HUES64 (cell line): ENCODE measurements around the gene CYB5R4.

Source experiments
- H3K27ac ChIP-seq: 2 replicates; pipeline ENCODE4 v1.7.0; 2013; ENCODE audit warnings: low read depth, low read length, inconsistent platforms
- H3K27me3 ChIP-seq: 2 replicates; pipeline ENCODE4 v1.6.1; 2013; ENCODE audit warnings: mild to moderate bottlenecking, low read length; ENCODE audit not compliant: insufficient read depth
- H3K36me3 ChIP-seq: 2 replicates; pipeline ENCODE4 v1.6.1; 2013; ENCODE audit warnings: mild to moderate bottlenecking, low read length; ENCODE audit not compliant: insufficient read depth
- H3K4me1 ChIP-seq: 2 replicates; pipeline ENCODE4 v1.6.1; 2013; ENCODE audit warnings: mild to moderate bottlenecking, low read length, moderate library complexity; ENCODE audit not compliant: insufficient read depth
- H3K4me3 ChIP-seq: 2 replicates; pipeline ENCODE4 v1.5.1; 2013; ENCODE audit warnings: mild to moderate bottlenecking, low read length, moderate library complexity
- H3K9ac ChIP-seq: 2 replicates; pipeline ENCODE4 v1.6.1; 2013; ENCODE audit warnings: mild to moderate bottlenecking, low read depth, low read length
- H3K9me3 ChIP-seq: 2 replicates; pipeline ENCODE4 v1.6.1; 2013; ENCODE audit warnings: low read depth, low read length; ENCODE audit not compliant: insufficient read depth
- WGBS: fragments of 150-250, 120-280 bp; methylation state at CpG from one replicate; pipeline ENCODE4 v1.1.7; 2013; ENCODE audit warnings: missing lambda C conversion rate; 5-methylcytosine and 5-hydroxymethylcytosine counted together

Gene CYB5R4

DNA sequence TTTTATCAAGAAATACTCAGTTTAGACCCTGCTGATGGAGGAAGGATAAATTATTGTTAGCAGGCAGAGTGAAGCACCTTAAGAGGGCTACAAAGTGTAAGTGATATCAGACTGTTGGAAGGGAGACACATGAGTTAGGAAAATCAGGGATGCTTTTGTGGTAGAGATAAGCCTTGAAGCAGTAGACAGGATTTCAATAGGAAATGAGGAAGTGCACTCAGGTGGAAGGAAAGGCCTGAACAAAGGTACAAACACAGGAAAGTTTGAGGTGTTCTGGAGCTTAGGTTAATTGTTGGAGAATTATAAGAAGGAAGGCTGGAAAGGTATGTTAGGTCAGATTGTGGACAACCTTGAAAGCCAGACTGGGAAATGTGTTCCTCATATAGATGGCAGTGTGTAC, 7.6 kb downstream of the CYB5R4 start:
- Histone ChIP-seq H3K9me3 (peaks cover 22% of the 10 kb centered on the region), H3K4me1 (no peaks in the 10 kb centered on the region), H3K9ac (no peak overlapping the region), H3K27me3 (no peaks in the 10 kb centered on the region), H3K36me3 (peaks cover 46% of the 10 kb centered on the region), H3K4me3 (no peak overlapping the region), H3K27ac (no peak overlapping the region)

DNA sequence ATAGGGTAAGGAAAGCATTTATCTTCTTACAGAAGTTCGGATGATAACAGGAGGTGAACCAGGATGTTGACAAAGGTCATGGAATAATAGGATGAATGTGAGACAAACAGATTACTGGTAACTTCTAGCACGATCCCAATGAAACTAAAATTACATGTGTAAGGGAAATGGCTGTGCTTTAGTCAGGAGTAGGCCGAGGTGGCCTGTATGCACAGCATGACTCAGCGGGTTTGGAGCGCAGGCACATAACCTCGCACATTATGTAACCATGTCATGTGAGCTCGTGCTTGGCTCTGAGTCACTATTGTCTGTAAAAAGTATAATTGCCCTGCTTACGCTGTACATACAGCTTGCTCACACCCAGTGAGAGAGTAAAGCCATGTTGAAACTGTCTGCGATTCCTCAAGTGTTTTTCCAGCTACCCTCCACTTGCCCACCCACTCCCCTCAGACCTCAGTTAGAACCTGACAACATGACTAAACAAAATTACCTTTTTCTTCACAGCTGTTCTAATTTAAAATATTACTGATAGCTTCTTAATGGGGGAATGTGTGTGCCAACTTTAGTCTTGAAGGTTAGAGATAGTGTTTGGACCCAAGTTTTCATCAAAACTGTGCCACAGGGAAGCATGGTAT, 8.2 kb downstream of the CYB5R4 start:
- peaks cover 46% of the 10 kb centered on the region for H3K36me3 ChIP-seq

DNA sequence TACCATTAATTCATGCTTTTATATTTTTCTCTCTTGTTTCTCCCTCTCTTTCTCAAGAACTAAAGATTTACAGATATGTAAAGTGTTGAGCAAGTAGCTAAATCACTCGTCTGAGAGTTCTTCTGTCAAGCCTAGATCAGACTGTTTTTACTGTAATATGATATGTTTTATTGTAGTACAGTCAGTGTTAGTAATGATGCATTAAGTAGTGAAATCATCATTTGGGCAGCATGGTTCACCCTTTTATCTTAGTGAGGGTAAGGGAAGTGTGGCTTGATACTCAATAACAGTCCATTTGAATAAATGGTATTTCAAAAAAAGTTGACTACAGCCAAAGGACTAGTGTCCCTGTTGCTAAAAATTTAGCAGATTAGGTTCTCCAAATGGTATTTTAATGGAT, 9.2 kb downstream of the CYB5R4 start:
- H3K9me3 ChIP-seq = peaks cover 22% of the 10 kb centered on the region
- 89% methylated on average over 1 of the region's 1 CpG for WGBS
- no peak overlapping the region for H3K4me3 ChIP-seq
- H3K27me3 ChIP-seq = no peaks in the 10 kb centered on the region
- H3K9ac ChIP-seq = no peak overlapping the region
- no peak overlapping the region for H3K27ac ChIP-seq
- H3K4me1 ChIP-seq = no peaks in the 10 kb centered on the region
- peaks cover 46% of the 10 kb centered on the region for H3K36me3 ChIP-seq

More for the DNA sequence above, 8.2 kb downstream of the CYB5R4 start:
- Histone ChIP-seq H3K4me1 (no peaks in the 10 kb centered on the region), H3K27ac (no peak overlapping the region), H3K27me3 (no peaks in the 10 kb centered on the region), H3K4me3 (no peak overlapping the region), H3K9me3 (peaks cover 22% of the 10 kb centered on the region), H3K9ac (no peak overlapping the region)
- WGBS = 97% methylated on average over 9 of the region's 9 CpGs

DNA sequence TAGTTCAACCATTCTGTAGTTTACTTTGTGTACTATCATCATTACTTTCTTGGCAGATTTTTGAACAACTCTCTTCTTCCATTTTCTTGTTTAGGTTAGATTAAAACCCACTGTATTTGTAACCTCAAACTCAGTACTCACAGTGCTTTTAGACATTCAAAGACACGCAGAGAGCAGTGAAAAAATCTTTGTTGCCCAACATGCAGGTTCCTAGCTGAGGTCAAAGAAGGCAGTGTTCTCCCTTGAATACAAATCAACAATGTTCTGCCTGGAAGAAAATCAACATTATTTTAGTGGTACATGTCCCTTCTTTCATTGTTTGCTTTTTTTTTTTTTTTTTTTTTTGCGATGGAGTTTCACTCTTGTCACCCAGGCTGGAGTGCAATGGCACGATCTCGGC, 11.2 kb downstream of the CYB5R4 start:
- no peaks in the 10 kb centered on the region for H3K4me1 ChIP-seq
- no peak overlapping the region for H3K27ac ChIP-seq
- 98% methylated on average over 4 of the region's 4 CpGs for WGBS
- no peak overlapping the region for H3K9ac ChIP-seq
- peaks cover 31% of the 10 kb centered on the region for H3K36me3 ChIP-seq
- H3K4me3 ChIP-seq = no peak overlapping the region
- peaks cover 22% of the 10 kb centered on the region for H3K9me3 ChIP-seq
- no peaks in the 10 kb centered on the region for H3K27me3 ChIP-seq

DNA sequence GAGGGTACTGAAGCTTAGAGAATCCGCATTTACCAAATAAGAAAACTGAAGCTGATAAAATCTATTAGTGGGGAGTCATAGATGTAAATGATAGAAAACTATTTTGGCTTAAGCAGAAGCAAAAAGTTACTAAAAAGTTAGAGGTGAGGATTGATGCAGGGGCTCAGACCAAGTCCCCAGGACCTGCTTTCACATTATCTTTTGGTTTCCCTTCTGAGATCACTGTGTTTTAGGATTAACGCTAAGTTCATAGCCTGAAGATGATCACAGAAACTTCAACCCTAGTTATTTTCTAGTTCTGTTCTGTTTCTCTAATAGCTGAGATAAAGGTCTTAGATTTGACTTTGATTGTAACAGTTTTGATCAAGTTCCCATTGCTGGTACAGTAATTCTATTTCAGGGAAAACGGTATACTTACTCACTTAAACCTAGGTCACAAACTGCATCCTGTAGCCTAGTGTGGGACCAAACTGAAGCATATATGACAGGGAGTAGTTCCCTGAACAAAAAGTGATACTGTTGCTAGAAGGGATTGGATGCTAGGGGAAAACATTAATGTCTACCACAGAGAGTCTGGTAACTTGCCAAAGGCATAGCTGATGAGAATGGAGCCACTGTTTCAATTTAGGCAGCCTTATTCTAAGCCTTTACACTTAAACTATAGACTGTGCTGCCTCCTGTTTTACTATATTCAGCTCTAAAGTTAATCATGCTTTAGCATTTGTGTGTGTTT, 13.1 kb downstream of the CYB5R4 start:
- Histone ChIP-seq H3K27me3 (no peaks in the 10 kb centered on the region), H3K9me3 (peaks cover 11% of the 10 kb centered on the region), H3K36me3 (peaks cover 12% of the 10 kb centered on the region), H3K9ac (no peak overlapping the region), H3K4me1 (0 out of 2 replicates have a peak, but pooled peaks cover 3% of the 10 kb centered on the region), H3K27ac (no peak overlapping the region), H3K4me3 (no peak overlapping the region)
- 98% methylated on average over 3 of the region's 3 CpGs for WGBS

DNA sequence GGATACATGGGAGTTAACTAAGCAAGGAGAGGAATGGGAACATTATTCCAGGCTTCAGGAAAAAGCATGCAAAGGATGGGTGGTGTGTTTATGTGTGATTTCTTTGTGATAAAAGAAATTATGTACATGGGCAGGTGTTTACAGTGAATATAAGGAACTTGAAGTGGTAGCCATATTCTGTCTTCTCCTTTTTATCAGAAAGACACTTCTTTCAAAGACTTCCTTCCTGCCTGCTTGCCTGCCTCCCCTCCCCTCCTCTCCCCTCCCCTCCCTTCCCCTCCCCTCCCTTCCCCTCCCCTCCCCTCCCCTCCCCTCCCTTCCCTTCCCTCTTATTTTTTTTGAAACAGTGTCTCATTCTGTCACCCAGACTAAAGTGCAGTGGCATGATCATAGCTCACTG, 14.4 kb downstream of the CYB5R4 start:
- H3K27ac ChIP-seq = no peak overlapping the region
- no peaks in the 10 kb centered on the region for H3K36me3 ChIP-seq
- no peaks in the 10 kb centered on the region for H3K27me3 ChIP-seq
- no peak overlapping the region for H3K9ac ChIP-seq
- peaks cover 9% of the 10 kb centered on the region; the same call in 1 of the 2 replicates for H3K4me1 ChIP-seq
- H3K4me3 ChIP-seq = no peak overlapping the region
- no peaks in the 10 kb centered on the region for H3K9me3 ChIP-seq

DNA sequence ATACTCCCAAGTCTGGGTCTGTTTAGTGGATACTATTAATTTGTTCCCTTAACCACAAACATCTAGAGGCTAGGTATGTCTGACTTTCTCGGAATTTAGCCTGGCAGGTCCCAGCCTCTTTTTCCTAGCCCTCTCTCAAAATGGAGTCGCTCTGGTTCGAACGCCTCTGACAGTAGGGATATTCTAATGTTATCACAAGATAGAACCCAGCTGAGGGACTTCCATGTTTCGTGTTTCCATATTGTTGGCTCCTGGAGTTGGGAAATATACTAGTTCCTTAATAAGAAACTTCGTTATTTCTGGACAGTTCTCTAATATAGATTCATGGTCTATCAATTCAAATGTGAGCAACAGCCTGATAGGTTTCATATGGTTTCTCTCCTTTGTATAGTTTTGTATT, 16.4 kb downstream of the CYB5R4 start:
- Histone ChIP-seq H3K36me3 (no peaks in the 10 kb centered on the region), H3K9me3 (no peaks in the 10 kb centered on the region), H3K9ac (no peak overlapping the region), H3K27ac (no peak overlapping the region), H3K27me3 (no peaks in the 10 kb centered on the region), H3K4me3 (no peak overlapping the region), H3K4me1 (peaks cover 14% of the 10 kb centered on the region; the same call in 1 of the 2 replicates)
- WGBS = 91% methylated on average over 6 of the region's 6 CpGs

DNA sequence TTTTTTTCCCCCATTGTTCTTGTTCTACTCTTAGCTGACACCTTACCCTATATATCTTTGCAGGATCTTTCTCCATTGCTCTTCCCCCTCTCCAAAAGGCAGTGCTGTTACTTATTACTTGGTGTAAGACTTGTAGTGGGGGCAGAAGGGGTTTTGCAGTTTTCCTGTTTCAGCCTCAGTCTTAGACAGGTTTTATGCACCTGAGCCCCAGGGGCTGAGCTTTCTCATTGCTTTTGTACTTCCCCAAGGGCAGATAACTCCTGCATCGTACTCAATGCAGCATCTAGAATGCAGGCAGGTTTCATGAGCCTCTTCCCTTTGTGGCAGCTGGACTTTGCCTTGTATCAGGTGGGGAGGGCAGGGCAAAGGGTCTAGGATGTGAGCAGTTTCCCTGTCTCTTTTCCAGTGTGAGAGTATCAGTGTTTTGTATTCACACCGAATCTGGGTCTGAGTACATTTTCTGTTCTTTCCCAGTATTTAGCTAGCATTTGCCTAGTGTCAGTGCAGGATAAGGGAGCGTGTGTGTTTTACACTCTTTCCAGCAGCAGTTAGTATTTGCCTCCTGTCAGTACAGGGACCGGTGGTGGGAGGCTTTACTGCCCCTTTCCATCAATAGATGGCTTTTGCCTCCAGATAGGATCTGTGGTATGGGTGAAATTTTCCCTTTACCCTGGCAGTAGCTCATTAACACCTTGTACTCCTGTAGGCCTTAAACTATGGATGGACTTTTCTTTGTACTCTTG, 19.6 kb downstream of the CYB5R4 start:
- 84% methylated on average over 4 of the region's 4 CpGs for WGBS
- Histone ChIP-seq H3K9me3 (no peaks in the 10 kb centered on the region), H3K4me1 (peaks cover 14% of the 10 kb centered on the region; the same call in 1 of the 2 replicates), H3K27me3 (no peaks in the 10 kb centered on the region), H3K4me3 (no peak overlapping the region), H3K9ac (no peak overlapping the region), H3K36me3 (no peaks in the 10 kb centered on the region), H3K27ac (no peak overlapping the region)

DNA sequence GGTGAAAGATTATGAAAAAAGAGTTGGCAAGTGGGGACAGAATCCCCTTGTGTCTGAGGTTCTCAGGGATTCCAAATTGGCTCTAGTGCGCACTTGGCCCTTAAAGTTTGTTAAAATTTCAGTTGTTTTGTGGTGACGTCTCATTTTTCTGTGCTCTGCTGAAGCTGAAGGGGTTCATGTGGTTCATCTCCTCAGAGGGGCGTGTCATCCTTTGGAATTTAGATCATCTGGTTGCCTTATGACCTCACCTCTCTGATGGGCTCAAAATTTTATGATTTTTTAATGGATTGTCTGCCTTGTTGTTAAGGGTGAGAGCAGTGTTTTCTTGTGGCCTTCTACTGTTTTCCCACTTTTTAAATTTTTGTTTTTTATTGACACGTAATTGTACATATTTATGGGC, 20.3 kb downstream of the CYB5R4 start:
- WGBS = 91% methylated on average over 3 of the region's 4 CpGs
- Histone ChIP-seq H3K9me3 (no peaks in the 10 kb centered on the region), H3K27ac (no peak overlapping the region), H3K4me1 (peaks cover 14% of the 10 kb centered on the region; the same call in 1 of the 2 replicates), H3K36me3 (no peaks in the 10 kb centered on the region), H3K27me3 (no peaks in the 10 kb centered on the region), H3K4me3 (no peak overlapping the region), H3K9ac (no peak overlapping the region)

DNA sequence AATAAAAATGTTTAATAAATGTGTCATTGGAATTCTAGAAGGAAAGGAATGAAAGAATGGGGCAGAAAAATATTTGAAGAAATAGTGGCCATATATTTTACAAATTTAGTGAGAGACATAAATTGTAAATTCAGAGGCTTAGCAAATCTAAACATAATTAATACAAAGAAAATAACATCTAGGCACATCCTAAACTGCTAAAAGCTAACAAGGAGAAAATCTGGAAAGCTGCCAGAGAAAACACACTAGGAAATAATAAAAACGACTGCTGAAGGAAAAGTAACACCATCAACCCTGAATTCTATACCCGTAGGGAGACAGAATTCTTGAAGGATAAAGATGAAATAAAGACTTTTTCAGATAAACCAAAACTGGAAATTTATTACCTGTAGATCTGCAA, 23.8 kb downstream of the CYB5R4 start:
- Histone ChIP-seq H3K4me3 (no peak overlapping the region), H3K36me3 (no peaks in the 10 kb centered on the region), H3K4me1 (peaks cover 8% of the 10 kb centered on the region; the same call in 1 of the 2 replicates), H3K27me3 (no peaks in the 10 kb centered on the region), H3K27ac (no peak overlapping the region), H3K9me3 (no peaks in the 10 kb centered on the region), H3K9ac (no peak overlapping the region)
- WGBS = no CpG with 5 or more reads among the region's 2 CpGs

DNA sequence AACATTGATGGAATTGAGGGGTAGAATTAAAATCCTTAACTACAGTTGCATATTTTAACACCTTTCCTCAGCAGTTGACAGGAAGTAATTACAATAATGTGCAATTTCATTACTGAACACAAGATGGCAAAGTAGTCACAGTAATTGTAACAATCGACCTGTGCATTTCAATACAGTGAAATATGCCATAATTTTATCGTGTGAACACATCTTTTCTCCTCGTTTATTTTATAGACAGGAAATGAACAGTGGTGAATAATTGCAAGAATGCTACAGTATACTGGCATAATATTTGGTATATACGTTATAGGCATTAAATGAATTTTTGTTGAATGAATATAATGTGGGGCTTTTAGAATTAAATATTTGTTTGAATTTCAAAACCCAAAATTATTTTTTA, 25.0 kb downstream of the CYB5R4 start:
- Histone ChIP-seq H3K9ac (no peak overlapping the region), H3K27me3 (no peaks in the 10 kb centered on the region), H3K4me1 (no peaks in the 10 kb centered on the region), H3K36me3 (no peaks in the 10 kb centered on the region), H3K9me3 (no peaks in the 10 kb centered on the region), H3K27ac (no peak overlapping the region), H3K4me3 (no peak overlapping the region)
- WGBS = 66% methylated on average over 4 of the region's 4 CpGs
